Lower leg skin (tissue), 4 donors: ENCODE data around the gene P2RY8. TPM values are rescaled to one million over a fixed set of nuclear protein-coding genes. Genes with fewer than 3 reads are reported as not detected.
A peak's percentile ranks its signal among the peaks of the same experiment; 100 is the strongest.

Experiments used
- DNase-seq, 2 donors: peaks; one replicate each; pipeline ENCODE4 v3.0.0-alpha.2; 2019; ENCODE audit warnings: low spot score in 2 of 2
- H3K4me3 ChIP-seq: fragments of 200-600 bp; sonication (generic); 2 replicates; pipeline ENCODE4 v1.5.1; 2017; ENCODE audit warnings: mild to moderate bottlenecking, low read depth; ENCODE audit not compliant: poor library complexity, severe bottlenecking
- POLR2A ChIP-seq, 2 donors: fragments of 450-650 bp; IDR thresholded peaks; one replicate each; pipeline ENCODE4 v1.6.1; 2016 to 2017; ENCODE audit warnings: antibody characterized with exemption in 2 of 2, mild to moderate bottlenecking in 1 of 2, moderate library complexity in 1 of 2
- WGBS, 2 donors: methylation state at CpG; one replicate each; pipeline ENCODE4 v1.1.5; 2018; 5-methylcytosine and 5-hydroxymethylcytosine counted together
- intact Hi-C: fragments of 100-400 bp; cut with DNase I; formaldehyde crosslinking; loops from one replicate; pipeline ENCODE4 v1.15.0; 2023; ENCODE audit warnings: low total_unique reads
- total RNA-seq, 4 donors: library from RNA; depleted of rRNA; stranded (reverse); fragments of >200 nt; gene quantifications; one replicate each; pipeline ENCODE4 v1.1.0, GENCODE V29; 2016
- TF ChIP-seq, protein P1 (sequence below), 3 donors: fragments of 450-650 bp; IDR thresholded peaks; one replicate each; pipeline ENCODE4 v1.5.1; 2016; ENCODE audit warnings: antibody characterized with exemption in 3 of 3, mild to moderate bottlenecking in 3 of 3, moderate library complexity in 2 of 3

The P2RY8 gene
- total RNA-seq, 4 donors from 2014 or later: 0.08 to 0.81 (median 0.48) TPM

GRCh38 chrX:1518512-1518911 is 18.5 kb downstream of the P2RY8 start:
- no peak overlapping the region for H3K4me3 ChIP-seq
- intact Hi-C loops: no loop called here
- peak in 1 of 2 donors; percentile 0 for DNase-seq
- WGBS, 2 donors: 92 to 97% methylated on average over 1 of the region's 1 CpG
- no peak for TF ChIP-seq POLR2A (IDR thresholded peaks at IDR 0.05)
- TF ChIP-seq, protein P1, sequence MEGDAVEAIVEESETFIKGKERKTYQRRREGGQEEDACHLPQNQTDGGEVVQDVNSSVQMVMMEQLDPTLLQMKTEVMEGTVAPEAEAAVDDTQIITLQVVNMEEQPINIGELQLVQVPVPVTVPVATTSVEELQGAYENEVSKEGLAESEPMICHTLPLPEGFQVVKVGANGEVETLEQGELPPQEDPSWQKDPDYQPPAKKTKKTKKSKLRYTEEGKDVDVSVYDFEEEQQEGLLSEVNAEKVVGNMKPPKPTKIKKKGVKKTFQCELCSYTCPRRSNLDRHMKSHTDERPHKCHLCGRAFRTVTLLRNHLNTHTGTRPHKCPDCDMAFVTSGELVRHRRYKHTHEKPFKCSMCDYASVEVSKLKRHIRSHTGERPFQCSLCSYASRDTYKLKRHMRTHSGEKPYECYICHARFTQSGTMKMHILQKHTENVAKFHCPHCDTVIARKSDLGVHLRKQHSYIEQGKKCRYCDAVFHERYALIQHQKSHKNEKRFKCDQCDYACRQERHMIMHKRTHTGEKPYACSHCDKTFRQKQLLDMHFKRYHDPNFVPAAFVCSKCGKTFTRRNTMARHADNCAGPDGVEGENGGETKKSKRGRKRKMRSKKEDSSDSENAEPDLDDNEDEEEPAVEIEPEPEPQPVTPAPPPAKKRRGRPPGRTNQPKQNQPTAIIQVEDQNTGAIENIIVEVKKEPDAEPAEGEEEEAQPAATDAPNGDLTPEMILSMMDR (IDR thresholded peaks at IDR 0.05): no peak

- no peak overlapping the region for H3K4me3 ChIP-seq
- no peak for TF ChIP-seq POLR2A (IDR thresholded peaks at IDR 0.05)
- TF ChIP-seq, protein P1 (IDR thresholded peaks at IDR 0.05): no peak
- DNase-seq: peak in 1 of 2 donors; percentile 32
- intact Hi-C loops: no loop called here
- WGBS, 2 donors: 77 to 78% methylated on average over 9 of the region's 9 CpGs
Measured at GRCh38 chrX:1516596-1517104, 20.3 kb downstream of the P2RY8 start.

GRCh38 chrX:1511829-1512228 is 25.2 kb downstream of the P2RY8 start:
- intact Hi-C loops: no loop called here
- TF ChIP-seq, protein P1 (IDR thresholded peaks at IDR 0.05): no peak
- TF ChIP-seq POLR2A (IDR thresholded peaks at IDR 0.05): no peak
- no peak overlapping the region for H3K4me3 ChIP-seq
- WGBS, 2 donors: 89 to 92% methylated on average over 5 of the region's 5 CpGs
- peak in 1 of 2 donors; percentile 42 for DNase-seq

GRCh38 chrX:1511150-1511549 is 25.8 kb downstream of the P2RY8 start:
- WGBS, 2 donors: 64 to 78% methylated on average over 5 of the region's 5 CpGs
- peak in 1 of 2 donors; percentile 2 for DNase-seq

DNA sequence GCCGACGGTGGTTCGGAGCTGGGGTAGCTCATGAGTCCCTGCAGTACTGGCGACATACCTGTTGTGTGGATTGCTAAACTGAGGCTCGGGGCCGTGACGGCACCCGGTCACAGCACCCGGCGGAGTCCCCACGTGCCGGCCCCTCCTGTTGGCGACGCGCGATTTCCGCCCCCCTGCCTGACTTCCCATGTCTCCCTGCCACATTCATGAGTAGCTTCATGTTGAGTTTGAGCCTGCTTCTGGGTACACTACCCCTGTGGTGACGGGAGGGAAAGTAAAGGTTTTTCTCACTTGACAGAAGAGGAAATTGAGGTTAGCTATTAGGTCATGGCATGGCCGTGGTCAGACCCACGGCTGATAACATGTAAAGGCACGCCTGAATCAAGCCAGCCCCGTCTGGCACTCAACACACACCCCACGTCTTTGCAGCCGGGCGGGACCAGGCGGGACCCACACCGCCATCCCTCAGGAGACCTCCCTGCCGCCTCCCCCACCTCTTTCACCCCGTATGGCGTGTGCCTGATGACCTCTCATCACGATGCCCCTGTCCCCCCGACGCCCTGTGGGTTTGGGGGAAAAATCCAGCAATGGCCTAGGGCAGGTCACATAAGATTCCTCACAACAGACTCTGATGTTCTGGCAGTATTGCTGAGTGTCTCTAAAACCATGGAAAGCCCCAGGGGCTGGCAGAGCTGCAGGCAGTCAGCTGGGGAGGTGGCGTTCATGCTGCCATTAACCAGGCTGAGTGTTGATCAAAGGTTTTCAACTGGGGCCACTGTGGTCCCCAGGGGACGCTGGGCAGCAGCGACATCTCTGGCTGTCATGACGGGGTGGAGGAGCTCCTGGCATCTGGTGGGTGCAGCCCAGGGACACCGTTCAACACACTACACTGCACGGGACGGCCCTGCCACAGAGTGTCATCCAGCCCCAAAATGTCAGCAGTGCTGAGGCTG is 29.2 kb downstream of the P2RY8 start:
- TF ChIP-seq, protein P1 (IDR thresholded peaks at IDR 0.05): no peak
- no peak for TF ChIP-seq POLR2A (IDR thresholded peaks at IDR 0.05)
- 72 to 76% methylated on average over 39 to 40 of the region's 40 CpGs for WGBS, 2 donors
- no peak overlapping the region for H3K4me3 ChIP-seq
- intact Hi-C loops: no loop called here
- DNase-seq: peak in 1 of 2 donors; percentile 82

More at GRCh38 chrX:1511150-1511549, 25.8 kb downstream of the P2RY8 start:
- TF ChIP-seq, protein P1 (IDR thresholded peaks at IDR 0.05): no peak
- TF ChIP-seq POLR2A (IDR thresholded peaks at IDR 0.05): no peak
- intact Hi-C loops: no loop called here
- H3K4me3 ChIP-seq: no peak overlapping the region
